HG02678 (cell line): Measurements from ENCODE around the gene KDM4C.
"Not testable (repeated sequence)": the region's sequence is repeated elsewhere in the genome, so short reads cannot be mapped to it uniquely, and the experiment has no call there.

Source experiments
- ATAC-seq: cut with Tn5 transposase; IDR thresholded peaks from one replicate; pipeline ENCODE4 v1.9.1; 2021; ENCODE audit warnings: mild to moderate bottlenecking, moderate library complexity; ENCODE audit not compliant: unreplicated experiment

Gene KDM4C

DNA sequence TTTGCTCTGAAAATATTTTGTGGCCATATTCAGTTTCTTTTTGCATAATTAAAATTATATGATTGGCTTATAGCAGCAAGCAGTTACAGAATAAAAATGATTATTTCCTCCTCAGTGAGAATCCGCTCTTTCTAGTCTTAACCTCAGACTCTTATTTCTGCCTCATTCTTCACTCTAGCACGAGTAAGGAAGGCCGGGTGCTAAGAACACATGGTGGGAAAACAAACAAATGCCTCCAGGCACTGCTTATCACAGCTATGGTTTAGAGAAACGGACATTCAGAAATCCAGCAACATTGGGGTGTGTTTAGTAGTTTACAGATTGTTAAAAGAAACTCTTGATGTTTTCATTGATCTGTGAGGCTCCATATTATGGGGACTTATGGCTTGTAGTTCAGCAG, 168.7 kb downstream of the KDM4C start:
- no peak for ATAC-seq

DNA sequence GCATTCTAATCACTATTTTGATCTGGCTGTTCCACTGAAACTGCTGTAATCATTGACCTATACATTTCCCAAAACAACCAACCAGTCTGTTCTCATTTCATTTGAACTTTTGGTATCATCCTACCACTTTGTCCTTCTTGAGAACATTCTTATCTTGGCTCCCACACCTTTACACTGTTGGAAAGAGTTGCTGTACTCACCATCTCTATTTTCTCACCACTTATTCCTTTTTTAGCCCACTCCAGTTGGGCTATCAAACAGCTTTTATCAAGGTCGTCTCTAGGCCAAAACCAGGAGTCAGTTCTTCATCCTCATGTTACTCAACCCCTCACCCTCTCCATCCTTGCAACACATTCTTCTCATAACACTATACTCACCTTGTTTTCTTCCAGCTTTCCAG, 170.1 kb downstream of the KDM4C start:
- no peak for ATAC-seq

GRCh38 chr9:6928863-6929262, 171.1 kb downstream of the KDM4C start:
- no peak for ATAC-seq

- ATAC-seq = no peak
Measured at GRCh38 chr9:6929441-6930215, 171.9 kb downstream of the KDM4C start.

- no peak for ATAC-seq
Measured at GRCh38 chr9:6930827-6931226, 173.1 kb downstream of the KDM4C start.

DNA sequence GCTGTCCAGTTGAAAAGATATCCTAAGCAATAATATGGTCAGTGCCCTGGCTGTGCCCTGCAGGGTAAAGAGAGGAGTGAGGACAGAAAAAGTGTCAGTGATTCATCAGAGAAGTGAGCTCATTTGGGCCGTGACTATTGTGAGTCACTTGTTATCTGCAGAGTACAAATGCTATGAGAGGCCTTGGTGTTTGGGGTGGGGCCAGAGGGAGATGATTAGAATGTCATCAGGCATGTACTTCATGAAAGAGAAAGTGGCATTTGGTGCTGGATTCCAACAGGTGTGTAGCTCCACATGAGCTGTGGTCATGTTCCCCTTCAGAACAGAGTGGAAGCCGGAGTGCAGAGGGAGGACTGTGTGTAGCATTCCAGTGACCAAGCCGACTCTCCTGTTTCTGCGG, 174.1 kb downstream of the KDM4C start:
- ATAC-seq = no peak

DNA sequence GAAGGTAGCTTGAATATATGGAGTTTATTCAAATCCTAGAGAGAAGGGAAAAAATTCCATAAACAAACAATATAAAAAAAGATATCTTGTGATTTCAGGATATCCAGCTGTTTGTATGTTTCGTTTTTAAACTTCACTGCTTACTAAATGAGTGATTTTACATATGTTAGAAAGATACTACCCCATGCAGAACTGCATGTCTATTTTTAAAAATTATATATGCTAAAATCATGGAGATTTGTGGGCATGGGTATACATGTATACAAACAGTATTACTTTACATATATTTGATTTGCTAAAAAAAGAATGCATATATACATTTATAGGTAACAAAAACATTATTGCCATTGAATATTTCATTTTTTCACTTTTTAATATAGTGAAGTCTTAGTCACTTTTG, 178.3 kb downstream of the KDM4C start:
- no peak for ATAC-seq

- no peak for ATAC-seq
Measured at GRCh38 chr9:6937209-6937608, 179.4 kb downstream of the KDM4C start.

GRCh38 chr9:6938447-6938846, 180.7 kb downstream of the KDM4C start:
- no peak for ATAC-seq

DNA sequence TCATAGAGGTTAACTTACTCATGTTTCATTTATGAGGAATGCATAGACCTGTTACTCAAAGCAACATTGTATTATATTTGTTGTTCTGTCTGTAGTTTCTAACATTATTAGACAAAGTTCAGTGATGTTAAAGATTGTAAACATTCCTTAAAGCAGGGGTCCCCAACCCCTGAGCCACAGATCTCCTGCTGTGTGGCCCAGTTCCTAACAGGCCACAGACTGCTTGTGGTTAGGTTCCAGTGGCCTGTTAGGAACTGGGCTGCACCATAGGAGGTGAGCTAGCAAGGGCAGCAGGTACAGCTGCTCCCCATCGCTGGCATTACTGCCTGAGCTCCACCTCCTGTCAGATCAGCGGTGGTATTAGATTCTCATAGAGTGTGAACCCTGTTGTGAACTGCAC, 181.1 kb downstream of the KDM4C start:
- ATAC-seq = no peak

GRCh38 chr9:6941501-6941900, 183.7 kb downstream of the KDM4C start:
- ATAC-seq = no peak

DNA sequence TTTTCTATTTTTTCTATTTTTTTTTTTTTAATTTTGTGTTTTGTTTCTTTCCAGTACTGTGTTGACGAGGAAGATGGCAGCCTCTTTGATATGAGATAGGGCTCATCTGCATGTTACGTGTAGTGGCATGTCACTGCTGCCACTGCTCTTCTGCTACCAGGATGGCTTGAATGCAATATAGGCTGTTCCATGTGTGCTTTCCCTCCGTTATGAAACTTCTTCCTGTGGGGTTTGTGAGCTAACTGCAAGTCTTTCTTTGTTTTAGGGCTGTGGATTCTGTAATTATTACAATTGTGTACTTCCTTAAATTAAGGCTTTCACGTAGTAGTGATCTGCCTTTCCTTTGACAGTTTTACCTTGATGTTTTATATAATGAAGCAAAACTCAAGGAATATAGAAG, 184.6 kb downstream of the KDM4C start:
- no peak for ATAC-seq

- ATAC-seq = no peak
Measured at GRCh38 chr9:6943293-6943692, 185.5 kb downstream of the KDM4C start.

DNA sequence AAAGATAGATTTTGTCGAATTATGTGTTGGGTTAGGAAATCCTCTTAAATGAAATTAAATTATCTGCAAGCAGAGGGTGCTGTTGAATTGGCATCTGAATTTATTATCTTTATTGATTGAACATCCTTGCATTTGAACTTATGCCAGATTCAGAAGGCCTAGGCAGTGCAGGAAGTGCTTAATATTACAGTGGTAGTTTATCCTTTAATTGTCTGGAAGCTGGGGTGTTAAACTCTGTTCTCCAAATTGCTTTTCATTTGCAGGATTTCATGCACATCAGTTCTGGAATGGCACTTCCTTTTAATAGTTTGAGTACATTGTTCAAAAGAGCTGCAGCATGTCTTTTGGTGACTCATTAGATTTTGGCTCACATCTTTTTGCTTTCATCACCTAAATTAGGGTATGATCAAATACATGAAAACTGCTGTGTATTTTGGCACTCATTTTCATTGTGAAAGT, 186.3 kb downstream of the KDM4C start:
- no peak for ATAC-seq

DNA sequence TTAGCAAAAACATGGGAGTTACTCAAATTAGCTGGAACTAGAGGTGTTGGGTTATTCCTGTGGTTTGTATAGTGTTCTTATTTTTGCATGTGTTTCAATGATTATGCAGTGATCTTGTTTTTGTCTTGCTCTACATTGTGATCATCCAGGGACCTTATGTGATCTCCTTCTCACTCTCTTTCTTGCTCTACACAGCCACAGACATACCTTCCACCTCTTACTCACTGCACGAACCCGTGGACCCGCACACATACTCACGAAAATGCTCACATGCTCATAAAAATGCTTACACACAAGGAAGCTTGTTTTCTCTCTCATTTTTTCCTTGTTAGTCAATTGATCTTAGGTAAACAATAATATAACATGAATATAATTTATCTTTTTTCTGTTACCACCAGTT, 187.1 kb downstream of the KDM4C start:
- ATAC-seq = no peak

DNA sequence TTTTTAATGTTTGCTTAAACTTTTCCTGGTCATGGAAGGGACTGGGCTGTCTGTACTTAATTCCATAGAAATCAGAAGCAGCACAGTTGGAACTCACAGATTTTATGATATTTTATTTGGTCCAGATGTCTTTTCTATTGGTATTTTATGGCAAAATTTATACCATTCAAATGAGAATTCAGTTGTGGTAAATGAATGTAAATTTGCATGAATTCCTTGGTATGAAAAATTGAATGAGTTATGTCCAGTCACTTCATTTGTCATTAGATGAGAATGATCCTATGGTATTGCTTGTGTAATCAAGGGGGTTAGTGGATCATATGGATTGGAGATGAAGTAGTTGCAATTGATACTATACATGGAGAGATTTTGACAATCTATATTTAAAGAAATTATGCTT, 188.0 kb downstream of the KDM4C start:
- ATAC-seq = no peak

DNA sequence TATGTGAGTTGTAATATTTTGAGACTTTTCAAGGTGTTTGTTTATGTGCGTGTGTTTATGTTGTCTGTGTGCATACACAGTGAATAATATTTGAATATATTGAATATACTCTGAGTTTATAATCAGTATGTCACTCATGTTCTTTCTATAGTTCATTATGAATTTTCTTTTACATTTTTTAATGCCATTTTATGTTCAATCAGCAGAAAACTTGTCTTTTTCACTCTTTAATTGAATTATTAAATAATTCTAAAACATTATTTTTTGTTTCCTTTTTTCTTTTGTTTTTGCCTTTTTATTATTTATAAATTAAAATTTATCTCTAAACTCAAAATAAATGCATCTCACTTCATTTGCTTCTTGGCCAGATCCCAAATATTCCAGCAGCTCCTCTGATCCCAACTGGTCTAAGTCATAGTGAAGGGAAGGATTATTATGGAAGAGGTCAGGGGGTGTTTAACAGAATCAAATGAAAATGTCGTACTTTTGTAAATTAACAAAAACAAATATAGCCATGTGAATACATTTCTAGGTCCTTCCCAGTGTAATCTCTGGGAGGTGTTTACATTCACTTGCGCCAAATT, 188.9 kb downstream of the KDM4C start:
- no peak for ATAC-seq

DNA sequence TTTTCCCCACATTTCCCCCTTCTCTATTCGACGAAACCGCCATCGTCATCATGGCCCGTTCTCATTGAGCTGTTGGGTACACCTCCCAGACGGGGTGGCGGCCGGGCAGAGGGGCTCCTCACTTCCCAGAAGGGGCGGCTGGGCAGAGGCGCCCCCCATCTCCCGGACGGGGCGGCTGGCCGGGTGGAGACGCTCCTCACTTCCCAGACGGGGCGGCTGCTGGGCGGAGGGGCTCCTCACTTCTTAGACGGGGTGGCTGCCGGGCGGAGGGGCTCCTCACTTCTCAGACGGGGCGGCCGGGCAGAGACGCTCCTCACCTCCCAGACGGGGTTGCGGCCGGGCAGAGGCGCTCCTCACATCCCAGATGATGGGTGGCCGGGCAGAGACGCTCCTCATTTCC, 191.1 kb downstream of the KDM4C start:
- ATAC-seq = not testable (repeated sequence)

DNA sequence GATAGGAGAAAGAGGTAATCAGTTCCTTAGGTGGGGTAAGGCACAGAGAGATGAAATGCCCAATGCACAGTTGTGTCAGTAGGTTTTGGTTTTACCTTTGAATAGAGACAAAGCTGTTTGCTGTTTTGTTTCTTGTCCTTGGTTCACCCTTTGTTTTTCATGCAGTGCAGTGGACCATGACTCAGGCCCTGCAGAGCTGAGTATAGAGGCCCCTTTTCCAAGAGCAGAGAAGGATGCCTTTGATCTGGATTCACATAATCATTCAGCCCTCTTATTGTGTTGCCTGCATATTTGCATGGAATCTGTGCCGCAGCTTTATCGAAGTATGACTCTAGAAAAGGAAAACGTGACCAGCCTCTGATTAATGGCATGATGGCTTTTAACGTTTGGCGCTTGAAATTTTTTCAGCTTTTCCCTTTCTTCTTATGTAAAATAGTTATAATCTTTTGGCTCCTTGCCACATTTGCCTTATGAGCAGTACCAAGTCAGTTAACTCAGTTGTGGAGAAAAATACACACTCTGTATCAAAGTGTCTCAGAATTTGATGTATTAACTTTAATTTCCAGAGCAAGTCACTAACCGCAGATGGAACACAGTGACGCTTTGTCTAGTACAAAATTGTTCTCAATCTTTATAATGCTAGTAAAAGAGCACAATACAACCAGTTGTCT, 197.6 kb downstream of the KDM4C start:
- ATAC-seq = peak; percentile 75

DNA sequence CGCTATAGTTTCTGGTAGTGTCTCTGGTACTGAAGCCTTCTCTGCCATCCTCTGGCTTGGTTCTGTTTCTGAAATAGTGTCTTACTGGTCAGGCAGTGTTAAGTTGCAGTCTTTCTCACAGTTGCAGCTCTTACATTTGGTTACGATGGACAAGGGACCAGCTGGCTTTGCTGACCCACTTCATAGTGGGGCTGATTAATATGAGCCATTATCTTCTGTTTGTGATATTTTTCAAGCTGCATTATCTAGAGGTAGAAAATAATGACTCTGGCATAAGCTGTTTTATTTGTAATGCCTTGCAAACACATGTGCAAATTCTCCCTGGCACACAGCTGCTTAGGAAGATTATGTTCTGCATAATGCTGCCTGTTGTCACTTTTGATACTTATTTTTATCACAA, 199.1 kb downstream of the KDM4C start:
- no peak for ATAC-seq

- no peak for ATAC-seq
Measured at GRCh38 chr9:6959270-6960000, 201.7 kb downstream of the KDM4C start.
